ENCODE measurements around the gene OCA2.

GRCh38 chr15:27723821-27724220, 375.3 kb downstream of the OCA2 start:
- TF ChIP-seq CTCF (conservative IDR thresholded peaks at IDR 0.05; ENCODE audit: low read length) (no peak), EZH2phosphoT487 (IDR thresholded peaks at IDR 0.05; ENCODE audit: borderline replicate concordance) (no peak)

Measured in Loucy (cell line).